ENCODE data around the gene C2CD4C.

The C2CD4C gene

DNA sequence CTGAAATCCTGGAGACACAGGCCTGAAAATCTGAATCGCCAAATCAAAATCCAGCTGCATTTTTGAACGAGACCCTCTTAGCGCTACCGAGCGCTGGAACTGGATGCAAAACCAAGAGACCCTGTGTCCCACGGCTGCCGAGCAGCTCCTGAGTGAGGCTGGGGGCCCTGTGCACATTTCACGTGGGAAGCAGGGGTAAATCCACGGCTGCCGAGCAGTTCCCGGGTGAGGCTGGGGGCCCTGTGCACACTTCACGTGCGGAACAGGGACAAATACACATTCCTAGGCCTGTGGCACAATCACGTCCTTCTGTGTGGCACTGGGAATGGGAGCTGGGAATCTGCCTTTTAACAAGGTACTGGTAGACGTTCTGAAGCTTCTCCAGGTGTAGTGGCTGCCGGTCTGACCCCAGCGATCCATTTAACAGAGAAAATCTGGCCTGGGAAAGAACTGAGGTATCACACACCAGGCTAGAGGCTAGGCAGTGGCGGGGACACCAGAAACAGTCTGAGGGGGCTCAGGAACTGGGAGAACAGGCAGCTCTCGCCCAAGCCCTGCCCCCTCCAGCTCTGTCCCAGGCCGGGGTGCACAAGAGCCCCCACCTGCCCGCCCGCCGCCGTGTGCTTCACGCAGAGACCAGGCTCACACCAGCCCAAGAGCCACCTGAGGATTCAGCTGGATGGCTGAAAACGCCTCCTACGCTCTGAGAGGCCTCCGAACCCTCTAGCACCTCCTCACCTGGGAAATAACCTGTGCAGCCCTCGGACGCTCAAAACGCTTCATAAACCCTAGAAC, 11.0 kb upstream of the C2CD4C start:
- H3K4me3 ChIP-seq (ENCODE audit: low read length) = no peak overlapping the region
- TF ChIP-seq, protein P1, sequence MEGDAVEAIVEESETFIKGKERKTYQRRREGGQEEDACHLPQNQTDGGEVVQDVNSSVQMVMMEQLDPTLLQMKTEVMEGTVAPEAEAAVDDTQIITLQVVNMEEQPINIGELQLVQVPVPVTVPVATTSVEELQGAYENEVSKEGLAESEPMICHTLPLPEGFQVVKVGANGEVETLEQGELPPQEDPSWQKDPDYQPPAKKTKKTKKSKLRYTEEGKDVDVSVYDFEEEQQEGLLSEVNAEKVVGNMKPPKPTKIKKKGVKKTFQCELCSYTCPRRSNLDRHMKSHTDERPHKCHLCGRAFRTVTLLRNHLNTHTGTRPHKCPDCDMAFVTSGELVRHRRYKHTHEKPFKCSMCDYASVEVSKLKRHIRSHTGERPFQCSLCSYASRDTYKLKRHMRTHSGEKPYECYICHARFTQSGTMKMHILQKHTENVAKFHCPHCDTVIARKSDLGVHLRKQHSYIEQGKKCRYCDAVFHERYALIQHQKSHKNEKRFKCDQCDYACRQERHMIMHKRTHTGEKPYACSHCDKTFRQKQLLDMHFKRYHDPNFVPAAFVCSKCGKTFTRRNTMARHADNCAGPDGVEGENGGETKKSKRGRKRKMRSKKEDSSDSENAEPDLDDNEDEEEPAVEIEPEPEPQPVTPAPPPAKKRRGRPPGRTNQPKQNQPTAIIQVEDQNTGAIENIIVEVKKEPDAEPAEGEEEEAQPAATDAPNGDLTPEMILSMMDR (conservative IDR thresholded peaks at IDR 0.05; ENCODE audit: low read depth, low read length) = no peak
- DNase-seq (ENCODE audit: low read depth) = no peak

DNA sequence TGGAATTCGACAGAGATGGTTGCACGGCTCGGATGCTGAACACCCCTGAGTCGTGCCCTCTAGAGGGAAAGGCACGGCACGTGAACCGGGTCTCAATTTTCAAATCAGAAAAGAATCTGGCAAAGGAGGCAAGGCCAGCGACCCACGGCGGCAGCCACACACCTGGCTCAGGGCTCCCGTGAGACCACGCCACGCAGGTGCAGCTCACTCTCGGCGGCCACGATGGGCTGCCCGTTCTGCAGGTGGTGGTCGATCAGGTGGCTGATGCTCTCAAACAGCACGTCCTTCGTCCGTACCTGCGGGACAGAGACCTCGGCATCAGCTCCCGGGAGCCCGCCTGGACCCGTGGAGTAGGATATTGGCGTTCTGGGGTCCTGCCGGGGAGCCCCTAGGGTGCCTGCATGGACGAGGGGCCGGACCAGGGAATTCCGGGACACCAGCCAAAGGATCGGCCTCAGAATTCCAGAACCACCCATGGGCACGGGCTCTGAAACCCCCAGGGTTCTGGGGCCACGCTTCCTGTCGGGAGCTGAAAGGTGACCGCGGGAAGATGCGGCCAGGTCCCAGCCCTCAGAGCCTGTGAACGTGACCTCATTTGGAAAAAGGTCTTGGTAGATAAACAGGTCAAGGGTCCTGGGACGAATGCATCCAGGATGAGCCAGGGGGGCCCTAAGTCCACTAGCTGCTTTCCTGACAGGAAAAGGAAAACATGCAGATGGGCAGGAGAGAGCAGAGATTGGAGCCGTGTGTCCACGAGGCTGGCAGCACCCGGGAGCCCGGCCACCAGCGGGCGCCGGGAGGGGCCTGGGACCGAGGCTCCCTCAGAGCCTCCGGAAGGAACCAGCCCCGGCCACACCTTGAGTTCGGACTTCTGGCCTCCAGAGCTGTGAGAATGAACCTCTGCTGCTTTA, 10.1 kb upstream of the C2CD4C start:
- H3K4me3 ChIP-seq (ENCODE audit: low read length) = no peak overlapping the region
- TF ChIP-seq, protein P1 (conservative IDR thresholded peaks at IDR 0.05; ENCODE audit: low read depth, low read length) = no peak
- DNase-seq (ENCODE audit: low read depth) = no peak

DNA sequence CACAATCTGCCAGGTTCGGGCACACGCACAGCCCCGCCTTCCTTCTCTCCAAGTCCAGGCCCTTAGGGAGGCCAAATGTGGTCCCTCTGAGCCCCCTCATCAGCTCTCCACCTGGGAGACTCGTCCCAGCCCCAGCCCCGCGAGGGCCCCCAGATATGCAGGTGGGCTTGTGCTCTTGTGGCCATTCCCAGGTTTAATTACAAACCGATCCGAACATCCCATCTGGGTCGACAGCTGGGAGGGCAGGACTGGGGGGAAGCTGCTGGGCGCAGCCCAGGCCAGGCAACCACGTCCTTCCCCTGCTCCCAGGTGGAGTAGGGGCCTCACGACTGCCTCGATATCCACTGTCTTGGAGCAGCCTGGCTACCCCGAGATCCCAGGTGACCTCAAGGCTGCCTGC, 7.5 kb upstream of the C2CD4C start:
- TF ChIP-seq, protein P1 (conservative IDR thresholded peaks at IDR 0.05; ENCODE audit: low read depth, low read length) = no peak
- DNase-seq (ENCODE audit: low read depth) = no peak
- H3K4me3 ChIP-seq (ENCODE audit: low read length) = no peak overlapping the region

DNA sequence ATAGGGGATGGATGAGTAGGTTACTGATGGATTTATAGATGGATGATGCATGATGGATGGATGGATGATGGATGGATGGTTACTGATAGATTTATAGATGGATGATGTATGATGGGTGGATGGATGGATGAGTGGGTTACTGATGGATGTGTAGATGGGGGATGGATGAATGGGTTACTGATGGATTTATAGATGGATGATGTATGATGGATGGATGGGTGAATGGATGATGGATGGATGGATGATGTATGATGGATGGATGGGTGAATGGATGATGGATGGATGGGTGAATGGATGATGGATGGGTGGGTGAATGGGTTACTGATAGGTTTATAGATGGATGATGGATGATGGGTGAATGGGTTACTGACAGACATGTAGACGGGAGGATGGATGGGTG, 6.3 kb upstream of the C2CD4C start:
- DNase-seq (ENCODE audit: low read depth) = no peak
- no peak overlapping the region for H3K4me3 ChIP-seq (ENCODE audit: low read length)
- TF ChIP-seq, protein P1 (conservative IDR thresholded peaks at IDR 0.05; ENCODE audit: low read depth, low read length) = no peak

DNA sequence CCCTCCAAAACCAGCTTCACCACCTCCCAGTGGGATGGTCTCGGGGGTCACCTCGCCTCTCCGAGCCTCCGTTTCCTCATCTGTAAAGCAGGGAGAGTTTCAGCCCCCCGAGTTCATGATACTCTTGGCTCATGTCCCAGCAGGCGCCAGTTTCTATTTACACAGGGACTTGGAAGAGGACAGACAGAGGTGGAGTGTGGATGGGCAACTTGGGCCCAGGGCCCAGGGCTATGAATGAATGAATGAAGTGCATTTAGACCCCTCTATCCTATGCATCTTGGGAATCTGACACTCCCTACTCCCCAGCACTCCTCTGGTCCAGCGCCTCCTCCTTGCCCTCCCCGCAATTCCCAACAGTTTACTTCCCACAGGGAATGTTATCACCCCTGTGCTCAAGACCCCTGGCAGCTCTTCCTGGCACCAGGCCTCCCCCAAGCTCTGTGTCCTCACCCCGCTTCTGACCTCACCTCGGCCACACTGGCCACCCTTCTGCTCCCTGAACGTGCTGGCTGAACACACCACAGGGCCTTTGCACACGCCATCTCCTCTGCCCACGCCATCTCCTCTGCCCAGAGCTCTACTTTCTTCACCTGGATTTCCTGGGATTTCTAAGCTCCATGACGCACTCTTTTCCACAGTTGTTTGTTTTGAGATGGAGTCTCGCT, 4.9 kb upstream of the C2CD4C start:
- TF ChIP-seq, protein P1 (conservative IDR thresholded peaks at IDR 0.05; ENCODE audit: low read depth, low read length) = no peak
- DNase-seq (ENCODE audit: low read depth) = no peak

DNA sequence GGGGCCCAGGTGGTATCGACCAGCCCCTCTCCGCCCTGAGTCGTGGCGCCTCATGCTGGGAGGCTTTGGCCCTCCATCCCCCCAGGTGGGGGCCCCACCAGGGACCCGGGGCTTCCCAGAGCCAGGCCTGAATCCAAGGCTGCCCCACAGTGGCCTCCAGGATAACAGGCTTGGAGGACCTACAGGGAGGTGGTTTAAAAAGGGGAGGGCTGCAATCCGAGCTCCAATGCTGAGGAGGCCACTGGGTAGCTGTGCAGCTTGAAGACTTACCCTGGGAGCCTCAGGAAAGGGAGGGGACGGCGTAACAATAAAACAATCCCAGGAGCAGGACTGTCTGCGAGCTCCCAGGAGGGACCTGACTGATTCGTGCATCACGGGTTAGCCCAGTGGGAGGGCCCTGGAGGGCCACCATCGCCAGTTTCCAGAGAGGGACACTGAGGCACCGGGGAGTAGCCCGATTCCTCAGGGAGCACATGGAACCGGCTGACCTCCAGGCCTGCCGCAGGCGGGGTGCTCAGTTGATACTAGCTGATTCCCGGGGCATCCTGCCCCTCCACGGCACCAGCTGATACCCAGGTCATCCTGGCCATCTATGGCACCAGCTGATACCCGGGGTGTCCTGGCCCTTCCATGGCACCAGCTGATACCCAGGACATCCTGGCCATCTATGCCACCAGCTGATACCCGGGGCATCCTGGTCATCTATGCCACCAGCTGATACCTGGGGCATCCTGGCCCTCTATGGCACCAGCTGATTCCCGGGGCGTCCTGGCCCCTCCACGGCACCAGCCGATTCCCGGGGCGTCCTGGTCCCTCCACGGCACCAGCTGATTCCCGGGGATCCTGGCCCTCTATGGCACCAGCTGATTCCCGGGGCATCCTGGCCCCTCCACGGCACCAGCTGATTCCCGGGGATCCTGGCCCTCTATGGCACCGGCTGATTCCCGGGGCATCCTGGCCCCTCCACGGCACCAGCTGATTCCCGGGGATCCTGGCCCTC, 3.7 kb upstream of the C2CD4C start:
- DNase-seq (ENCODE audit: low read depth) = no peak
- TF ChIP-seq, protein P1 (conservative IDR thresholded peaks at IDR 0.05; ENCODE audit: low read depth, low read length) = no peak
- no peak overlapping the region for H3K4me3 ChIP-seq (ENCODE audit: low read length)

More for the DNA sequence above, 4.9 kb upstream of the C2CD4C start:
- no peak overlapping the region for H3K4me3 ChIP-seq (ENCODE audit: low read length)

All from retinal pigment epithelial cell (primary cell).